ENCODE data around the gene KRTAP10-1.

The KRTAP10-1 gene

GRCh38 chr21:44571296-44571695 lies 31.3 kb upstream of the KRTAP10-1 start:
- Mint-ChIP-seq H3K27ac (no peak overlapping the region), H3K9me3 (peaks cover 45% of the 10 kb centered on the region), H3K36me3 (ENCODE audit: low read depth) (peaks cover 4% of the 10 kb centered on the region), H3K27me3 (ENCODE audit: low read depth, poor library complexity) (peaks cover 34% of the 10 kb centered on the region), H3K4me3 (no peak overlapping the region), H3K4me1 (peaks cover 14% of the 10 kb centered on the region)
- TF ChIP-seq, protein P1, sequence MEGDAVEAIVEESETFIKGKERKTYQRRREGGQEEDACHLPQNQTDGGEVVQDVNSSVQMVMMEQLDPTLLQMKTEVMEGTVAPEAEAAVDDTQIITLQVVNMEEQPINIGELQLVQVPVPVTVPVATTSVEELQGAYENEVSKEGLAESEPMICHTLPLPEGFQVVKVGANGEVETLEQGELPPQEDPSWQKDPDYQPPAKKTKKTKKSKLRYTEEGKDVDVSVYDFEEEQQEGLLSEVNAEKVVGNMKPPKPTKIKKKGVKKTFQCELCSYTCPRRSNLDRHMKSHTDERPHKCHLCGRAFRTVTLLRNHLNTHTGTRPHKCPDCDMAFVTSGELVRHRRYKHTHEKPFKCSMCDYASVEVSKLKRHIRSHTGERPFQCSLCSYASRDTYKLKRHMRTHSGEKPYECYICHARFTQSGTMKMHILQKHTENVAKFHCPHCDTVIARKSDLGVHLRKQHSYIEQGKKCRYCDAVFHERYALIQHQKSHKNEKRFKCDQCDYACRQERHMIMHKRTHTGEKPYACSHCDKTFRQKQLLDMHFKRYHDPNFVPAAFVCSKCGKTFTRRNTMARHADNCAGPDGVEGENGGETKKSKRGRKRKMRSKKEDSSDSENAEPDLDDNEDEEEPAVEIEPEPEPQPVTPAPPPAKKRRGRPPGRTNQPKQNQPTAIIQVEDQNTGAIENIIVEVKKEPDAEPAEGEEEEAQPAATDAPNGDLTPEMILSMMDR (IDR thresholded peaks at IDR 0.05), result no peak
- no peak for DNase-seq

DNA sequence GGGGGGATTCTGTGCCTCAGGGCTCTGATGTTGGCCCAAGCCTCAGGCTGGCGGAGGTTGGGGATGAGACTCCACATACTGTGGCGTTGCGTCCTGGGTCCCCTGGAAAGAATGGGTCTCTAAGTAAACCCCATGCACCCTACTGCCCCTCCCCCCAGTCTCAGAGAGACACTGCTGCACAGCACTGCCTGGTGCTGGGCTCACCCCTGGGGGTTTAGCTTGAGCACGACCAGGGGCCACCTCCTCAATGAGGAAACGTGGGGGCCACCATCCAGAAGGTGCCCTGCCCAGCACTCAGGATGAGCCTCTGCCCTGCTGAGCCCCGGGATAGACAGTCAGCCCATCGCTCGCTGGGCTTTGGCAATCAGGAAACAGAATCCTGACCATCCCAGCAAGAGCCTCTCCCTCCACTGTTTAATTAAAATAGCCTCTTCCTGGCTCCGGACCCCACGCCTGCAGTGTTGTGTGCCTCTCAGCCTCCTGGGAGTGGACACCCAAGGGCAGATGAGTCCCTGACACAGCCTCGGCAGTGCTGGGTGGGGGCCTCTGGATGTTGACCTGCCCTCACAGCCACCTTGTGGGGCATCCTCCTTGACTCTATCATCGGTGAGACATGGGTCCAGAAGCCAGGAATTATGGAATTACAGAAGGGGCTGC lies 30.0 kb upstream of the KRTAP10-1 start:
- Mint-ChIP-seq H3K27me3 (ENCODE audit: low read depth, poor library complexity) (peaks cover 29% of the 10 kb centered on the region), H3K27ac (no peak overlapping the region), H3K4me3 (no peak overlapping the region), H3K36me3 (ENCODE audit: low read depth) (no peaks in the 10 kb centered on the region), H3K4me1 (peaks cover 6% of the 10 kb centered on the region), H3K9me3 (peaks cover 35% of the 10 kb centered on the region)
- DNase-seq, result no peak
- TF ChIP-seq, protein P1 (IDR thresholded peaks at IDR 0.05), result no peak

- H3K27me3 Mint-ChIP-seq (ENCODE audit: low read depth, poor library complexity), result peaks cover 29% of the 10 kb centered on the region
- no peaks in the 10 kb centered on the region for H3K4me1 Mint-ChIP-seq
- no peak for DNase-seq
- H3K36me3 Mint-ChIP-seq (ENCODE audit: low read depth), result no peaks in the 10 kb centered on the region
- H3K27ac Mint-ChIP-seq, result no peak overlapping the region
- TF ChIP-seq, protein P1 (IDR thresholded peaks at IDR 0.05), result no peak
- H3K4me3 Mint-ChIP-seq, result no peak overlapping the region
- peaks cover 35% of the 10 kb centered on the region for H3K9me3 Mint-ChIP-seq
Observed at GRCh38 chr21:44568667-44569556, 28.9 kb upstream of the KRTAP10-1 start.

- TF ChIP-seq, protein P1 (IDR thresholded peaks at IDR 0.05), result no peak
- Mint-ChIP-seq H3K27ac (no peak overlapping the region), H3K36me3 (ENCODE audit: low read depth) (no peaks in the 10 kb centered on the region), H3K4me3 (no peak overlapping the region), H3K4me1 (no peaks in the 10 kb centered on the region), H3K9me3 (peaks cover 35% of the 10 kb centered on the region), H3K27me3 (ENCODE audit: low read depth, poor library complexity) (peaks cover 27% of the 10 kb centered on the region)
- DNase-seq, result no peak
Observed at GRCh38 chr21:44568261-44568660, 28.3 kb upstream of the KRTAP10-1 start.

GRCh38 chr21:44567481-44568171 lies 27.6 kb upstream of the KRTAP10-1 start:
- H3K4me3 Mint-ChIP-seq, result no peak overlapping the region
- peaks cover 26% of the 10 kb centered on the region for H3K27me3 Mint-ChIP-seq (ENCODE audit: low read depth, poor library complexity)
- no peak overlapping the region for H3K27ac Mint-ChIP-seq
- TF ChIP-seq, protein P1 (IDR thresholded peaks at IDR 0.05), result no peak
- no peaks in the 10 kb centered on the region for H3K4me1 Mint-ChIP-seq
- peaks cover 29% of the 10 kb centered on the region for H3K9me3 Mint-ChIP-seq
- H3K36me3 Mint-ChIP-seq (ENCODE audit: low read depth), result no peaks in the 10 kb centered on the region
- no peak for DNase-seq
